Measurements from ENCODE around the gene CUL1.

Gene CUL1

GRCh38 chr7:148715027-148715426 lies 16.3 kb downstream of the CUL1 start:
- Histone ChIP-seq H3K36me3 (ENCODE audit: control insufficient read depth in 1 of 2, insufficient read depth in 2 of 2, low read depth in 1 of 2, low read length in 2 of 2) (no peaks in the 10 kb centered on the region), H3K27ac (ENCODE audit: low read length, poor library complexity, severe bottlenecking) (no peak overlapping the region), H4K91ac (ENCODE audit: low read length) (no peak overlapping the region), H3K4me3 (ENCODE audit: insufficient read depth in 1 of 2, low read depth in 1 of 2, low read length in 2 of 2) (no peak overlapping the region), H3K18ac (ENCODE audit: low read depth in 1 of 2, low read length in 2 of 2) (no peak overlapping the region), H2AFZ (ENCODE audit: low read depth, low read length) (no peak overlapping the region), H3K14ac (ENCODE audit: low read length in 2 of 2) (no peak overlapping the region), H2BK120ac (ENCODE audit: low read depth, low read length) (no peak overlapping the region), H3K4ac (ENCODE audit: low read depth in 1 of 2, low read length in 2 of 2) (no peak overlapping the region), H3K4me1 (ENCODE audit: control insufficient read depth, insufficient read depth, low read depth, low read length) (peaks cover 2% of the 10 kb centered on the region), H3K4me2 (ENCODE audit: low read length, poor library complexity, severe bottlenecking) (no peak overlapping the region), H3K79me1 (replicated peaks; ENCODE audit: low read length, poor library complexity, severe bottlenecking) (peaks cover 7% of the 10 kb centered on the region), H2BK12ac (ENCODE audit: low read length in 2 of 2) (no peak overlapping the region), H3K9ac (ENCODE audit: low read length) (no peak overlapping the region), H2AK5ac (ENCODE audit: low read length, severe bottlenecking) (no peak overlapping the region), H2BK5ac (ENCODE audit: low read depth, low read length, poor library complexity, severe bottlenecking) (no peak overlapping the region), H4K8ac (ENCODE audit: low read length) (no peak overlapping the region), H3K27me3 (ENCODE audit: control insufficient read depth in 1 of 2, insufficient read depth in 1 of 2, low read length in 2 of 2) (no peaks in the 10 kb centered on the region), H3K9me3 (ENCODE audit: control insufficient read depth, low read length) (no peaks in the 10 kb centered on the region), H3K23ac (ENCODE audit: low read length in 2 of 2) (no peak overlapping the region), H2BK15ac (ENCODE audit: low read depth, poor library complexity, severe bottlenecking) (no peak overlapping the region)
- no peak for DNase-seq
- WGBS, result 98% methylated on average over 6 of the region's 6 CpGs

- no peak overlapping the region for H2BK120ac ChIP-seq (ENCODE audit: low read depth, low read length)
- H3K18ac ChIP-seq (ENCODE audit: low read depth in 1 of 2, low read length in 2 of 2), result no peak overlapping the region
- H4K91ac ChIP-seq (ENCODE audit: low read length), result no peak overlapping the region
- peaks cover 6% of the 10 kb centered on the region for H3K79me1 ChIP-seq (replicated peaks; ENCODE audit: low read length, poor library complexity, severe bottlenecking)
- no peak overlapping the region for H3K4ac ChIP-seq (ENCODE audit: low read depth in 1 of 2, low read length in 2 of 2)
- H3K4me1 ChIP-seq (ENCODE audit: control insufficient read depth, insufficient read depth, low read depth, low read length), result peaks cover 3% of the 10 kb centered on the region
- H3K27ac ChIP-seq (ENCODE audit: low read length, poor library complexity, severe bottlenecking), result no peak overlapping the region
- H4K8ac ChIP-seq (ENCODE audit: low read length), result no peak overlapping the region
- no peak overlapping the region for H3K23ac ChIP-seq (ENCODE audit: low read length in 2 of 2)
- H2AFZ ChIP-seq (ENCODE audit: low read depth, low read length), result no peak overlapping the region
- H3K9me3 ChIP-seq (ENCODE audit: control insufficient read depth, low read length), result no peaks in the 10 kb centered on the region
- H3K14ac ChIP-seq (ENCODE audit: low read length in 2 of 2), result no peak overlapping the region
- H2AK5ac ChIP-seq (ENCODE audit: low read length, severe bottlenecking), result no peak overlapping the region
- DNase-seq, result no peak
- H2BK15ac ChIP-seq (ENCODE audit: low read depth, poor library complexity, severe bottlenecking), result no peak overlapping the region
- no peak overlapping the region for H3K4me3 ChIP-seq (ENCODE audit: insufficient read depth in 1 of 2, low read depth in 1 of 2, low read length in 2 of 2)
- no peaks in the 10 kb centered on the region for H3K27me3 ChIP-seq (ENCODE audit: control insufficient read depth in 1 of 2, insufficient read depth in 1 of 2, low read length in 2 of 2)
- H3K36me3 ChIP-seq (ENCODE audit: control insufficient read depth in 1 of 2, insufficient read depth in 2 of 2, low read depth in 1 of 2, low read length in 2 of 2), result no peaks in the 10 kb centered on the region
- H2BK12ac ChIP-seq (ENCODE audit: low read length in 2 of 2), result no peak overlapping the region
- 98% methylated on average over 12 of the region's 12 CpGs for WGBS
- no peak overlapping the region for H2BK5ac ChIP-seq (ENCODE audit: low read depth, low read length, poor library complexity, severe bottlenecking)
- H3K4me2 ChIP-seq (ENCODE audit: low read length, poor library complexity, severe bottlenecking), result no peak overlapping the region
- no peak overlapping the region for H3K9ac ChIP-seq (ENCODE audit: low read length)
Observed at GRCh38 chr7:148717266-148717793, 18.6 kb downstream of the CUL1 start.

GRCh38 chr7:148718431-148718830 lies 19.7 kb downstream of the CUL1 start:
- H3K9me3 ChIP-seq (ENCODE audit: control insufficient read depth, low read length), result no peaks in the 10 kb centered on the region
- H3K9ac ChIP-seq (ENCODE audit: low read length), result no peak overlapping the region
- H3K27ac ChIP-seq (ENCODE audit: low read length, poor library complexity, severe bottlenecking), result no peak overlapping the region
- no peak overlapping the region for H4K91ac ChIP-seq (ENCODE audit: low read length)
- H2BK5ac ChIP-seq (ENCODE audit: low read depth, low read length, poor library complexity, severe bottlenecking), result no peak overlapping the region
- H3K27me3 ChIP-seq (ENCODE audit: control insufficient read depth in 1 of 2, insufficient read depth in 1 of 2, low read length in 2 of 2), result no peaks in the 10 kb centered on the region
- DNase-seq, result no peak
- H3K23ac ChIP-seq (ENCODE audit: low read length in 2 of 2), result no peak overlapping the region
- no peak overlapping the region for H3K4me3 ChIP-seq (ENCODE audit: insufficient read depth in 1 of 2, low read depth in 1 of 2, low read length in 2 of 2)
- no peak overlapping the region for H3K4me2 ChIP-seq (ENCODE audit: low read length, poor library complexity, severe bottlenecking)
- no peak overlapping the region for H4K8ac ChIP-seq (ENCODE audit: low read length)
- peaks cover 6% of the 10 kb centered on the region for H3K79me1 ChIP-seq (replicated peaks; ENCODE audit: low read length, poor library complexity, severe bottlenecking)
- H3K18ac ChIP-seq (ENCODE audit: low read depth in 1 of 2, low read length in 2 of 2), result no peak overlapping the region
- no peak overlapping the region for H2BK120ac ChIP-seq (ENCODE audit: low read depth, low read length)
- H2AK5ac ChIP-seq (ENCODE audit: low read length, severe bottlenecking), result no peak overlapping the region
- 100% methylated on average over 3 of the region's 3 CpGs for WGBS
- H3K14ac ChIP-seq (ENCODE audit: low read length in 2 of 2), result no peak overlapping the region
- H3K4ac ChIP-seq (ENCODE audit: low read depth in 1 of 2, low read length in 2 of 2), result no peak overlapping the region
- no peak overlapping the region for H2AFZ ChIP-seq (ENCODE audit: low read depth, low read length)
- peaks cover 8% of the 10 kb centered on the region for H3K4me1 ChIP-seq (ENCODE audit: control insufficient read depth, insufficient read depth, low read depth, low read length)
- H2BK15ac ChIP-seq (ENCODE audit: low read depth, poor library complexity, severe bottlenecking), result no peak overlapping the region
- no peaks in the 10 kb centered on the region for H3K36me3 ChIP-seq (ENCODE audit: control insufficient read depth in 1 of 2, insufficient read depth in 2 of 2, low read depth in 1 of 2, low read length in 2 of 2)
- no peak overlapping the region for H2BK12ac ChIP-seq (ENCODE audit: low read length in 2 of 2)

- Histone ChIP-seq H3K36me3 (ENCODE audit: control insufficient read depth in 1 of 2, insufficient read depth in 2 of 2, low read depth in 1 of 2, low read length in 2 of 2) (no peaks in the 10 kb centered on the region), H3K27ac (ENCODE audit: low read length, poor library complexity, severe bottlenecking) (no peak overlapping the region), H4K8ac (ENCODE audit: low read length) (no peak overlapping the region), H3K9ac (ENCODE audit: low read length) (no peak overlapping the region), H2AFZ (ENCODE audit: low read depth, low read length) (no peak overlapping the region), H3K4ac (ENCODE audit: low read depth in 1 of 2, low read length in 2 of 2) (no peak overlapping the region), H2BK15ac (ENCODE audit: low read depth, poor library complexity, severe bottlenecking) (no peak overlapping the region), H4K91ac (ENCODE audit: low read length) (no peak overlapping the region), H3K4me1 (ENCODE audit: control insufficient read depth, insufficient read depth, low read depth, low read length) (peaks cover 12% of the 10 kb centered on the region), H3K9me3 (ENCODE audit: control insufficient read depth, low read length) (no peaks in the 10 kb centered on the region), H3K27me3 (ENCODE audit: control insufficient read depth in 1 of 2, insufficient read depth in 1 of 2, low read length in 2 of 2) (no peaks in the 10 kb centered on the region), H3K23ac (ENCODE audit: low read length in 2 of 2) (no peak overlapping the region), H3K4me2 (ENCODE audit: low read length, poor library complexity, severe bottlenecking) (no peak overlapping the region), H3K4me3 (ENCODE audit: insufficient read depth in 1 of 2, low read depth in 1 of 2, low read length in 2 of 2) (no peak overlapping the region), H2BK120ac (ENCODE audit: low read depth, low read length) (no peak overlapping the region), H2BK5ac (ENCODE audit: low read depth, low read length, poor library complexity, severe bottlenecking) (no peak overlapping the region), H3K79me1 (replicated peaks; ENCODE audit: low read length, poor library complexity, severe bottlenecking) (peaks cover 6% of the 10 kb centered on the region), H3K14ac (ENCODE audit: low read length in 2 of 2) (no peak overlapping the region), H3K18ac (ENCODE audit: low read depth in 1 of 2, low read length in 2 of 2) (no peak overlapping the region), H2AK5ac (ENCODE audit: low read length, severe bottlenecking) (no peak overlapping the region), H2BK12ac (ENCODE audit: low read length in 2 of 2) (no peak overlapping the region)
- 73% methylated on average over 4 of the region's 5 CpGs for WGBS
- no peak for DNase-seq
Observed at GRCh38 chr7:148719753-148720152, 21.1 kb downstream of the CUL1 start.
